Measurements from ENCODE around the gene GRM1. TPM values are rescaled to one million over a fixed set of nuclear protein-coding genes. Genes with fewer than 3 reads are reported as not detected.
"Not testable (repeated sequence)": the region's sequence is repeated elsewhere in the genome, so short reads cannot be mapped to it uniquely, and the experiment has no call there.

Gene GRM1
- total and polyA plus RNA-seq, 2 of the 4 experiments (the other 2 are of a cell fraction): not detected

GRCh38 chr6:146243646-146244045, 214.8 kb downstream of the GRM1 start:
- WGBS, 2 experiments (ENCODE audit: extremely low coverage in 2 of 2, insufficient read length in 1 of 2): no CpG with 5 or more reads among the region's 5 CpGs
- intact Hi-C loops (cut with micrococcal nuclease): not testable (repeated sequence)

More at GRCh38 chr6:146243646-146244045, 214.8 kb downstream of the GRM1 start:
- H2BK120ac ChIP-seq (ENCODE audit: low read depth, low read length); H3K36me3 ChIP-seq (ENCODE audit: control insufficient read depth, insufficient read depth, low read length); H4K91ac ChIP-seq (ENCODE audit: insufficient read depth, low read depth, low read length); H2AFZ ChIP-seq (replicated peaks; ENCODE audit: low read length, poor library complexity); H3K9me3 ChIP-seq (ENCODE audit: control insufficient read depth, insufficient read depth, low read length); H4K20me1 ChIP-seq (ENCODE audit: insufficient read depth, low read length); H2BK5ac ChIP-seq (ENCODE audit: low read depth, low read length, poor library complexity, severe bottlenecking); H2BK20ac ChIP-seq (ENCODE audit: low read depth, low read length); H4K8ac ChIP-seq (ENCODE audit: low read depth in 2 of 2, low read length in 2 of 2); H3K4me1 ChIP-seq (ENCODE audit: control insufficient read depth, insufficient read depth, low read length); H3K4ac ChIP-seq (ENCODE audit: low read depth, low read length); H3K18ac ChIP-seq (ENCODE audit: low read depth, low read length); H3K4me3 ChIP-seq (ENCODE audit: insufficient read depth, low read depth, low read length); H3K79me1 ChIP-seq (ENCODE audit: low read depth in 1 of 2, low read length in 2 of 2); H2AK5ac ChIP-seq (ENCODE audit: low read depth, low read length); H3K9me1 ChIP-seq (ENCODE audit: insufficient read depth, low read length); H3K27ac ChIP-seq (ENCODE audit: insufficient read depth, low read length); H3K4me2 ChIP-seq (ENCODE audit: low read depth, low read length); H3K23ac ChIP-seq (ENCODE audit: low read depth, low read length); H2BK15ac ChIP-seq (ENCODE audit: low read depth, low read length); BruUV-seq (replicated peaks); CTCF ChIA-PET; in situ Hi-C loops (cut with MboI; ENCODE audit: low sequenced_read_pairs); H3K27me3 ChIP-seq (ENCODE audit: control insufficient read depth, insufficient read depth, low read length); DNase-seq; ATAC-seq (ENCODE audit: low read depth); H3K9ac ChIP-seq (ENCODE audit: low read depth, low read length); H3K14ac ChIP-seq (replicated peaks; ENCODE audit: low read depth, low read length); H4K5ac ChIP-seq (ENCODE audit: low read depth, low read length); POLR2A ChIA-PET (ENCODE audit: unreplicated experiment); dilution Hi-C loops (cut with HindIII; ENCODE audit: low sequenced_read_pairs, unreplicated experiment); H2AK9ac ChIP-seq (replicated peaks; ENCODE audit: low read depth, low read length, poor library complexity); H3K56ac ChIP-seq (ENCODE audit: extremely low read depth, insufficient read depth, low read length): not testable (repeated sequence)

Measured in IMR-90 (cell line).